ENCODE measurements around the gene TUBGCP5. TPM values are rescaled to one million over a fixed set of nuclear protein-coding genes. Genes with fewer than 3 reads are reported as not detected.

Gene TUBGCP5
- polyA plus RNA-seq, 4 donors: 18.3 to 28.5 (median 25.5) TPM

- no peak for DNase-seq (ENCODE audit: low read depth in 4 of 4, low spot score in 3 of 4)
Measured at GRCh38 chr15:22956257-22956977, 83.0 kb downstream of the TUBGCP5 start.

GRCh38 chr15:22955544-22956119, 83.7 kb downstream of the TUBGCP5 start:
- no peak for DNase-seq (ENCODE audit: low read depth in 4 of 4, low spot score in 3 of 4)

- no peak for DNase-seq (ENCODE audit: low read depth in 4 of 4, low spot score in 3 of 4)
Measured at GRCh38 chr15:22954798-22955543, 84.4 kb downstream of the TUBGCP5 start.

- no peak for DNase-seq (ENCODE audit: low read depth in 4 of 4, low spot score in 3 of 4)
Measured at GRCh38 chr15:22954326-22954725, 85.0 kb downstream of the TUBGCP5 start.

GRCh38 chr15:22952796-22953579, 86.4 kb downstream of the TUBGCP5 start:
- no peak for DNase-seq (ENCODE audit: low read depth in 4 of 4, low spot score in 3 of 4)

GRCh38 chr15:22951381-22952280, 87.7 kb downstream of the TUBGCP5 start:
- no peak for DNase-seq (ENCODE audit: low read depth in 4 of 4, low spot score in 3 of 4)

GRCh38 chr15:22951031-22951380, 88.4 kb downstream of the TUBGCP5 start:
- no peak for DNase-seq (ENCODE audit: low read depth in 4 of 4, low spot score in 3 of 4)

- no peak for DNase-seq (ENCODE audit: low read depth in 4 of 4, low spot score in 3 of 4)
Measured at GRCh38 chr15:22950256-22950990, 88.9 kb downstream of the TUBGCP5 start.

Other genes with a start within 250 kb of the TUBGCP5 start
- gene NIPA2, start 200.9 kb downstream of the TUBGCP5 start, polyA plus RNA-seq (ENCODE audit: insufficient read length in 4 of 4): 10 to 100 TPM; 60.2 to 70.1 (median 64.8) TPM
- 10 to 100 TPM; 92.0 to 96.9 (median 92.8) TPM for gene CYFIP1, start 59.2 kb downstream of the TUBGCP5 start, polyA plus RNA-seq (ENCODE audit: insufficient read length in 4 of 4)
- gene GOLGA6L1, start 97.3 kb upstream of the TUBGCP5 start, polyA plus RNA-seq (ENCODE audit: insufficient read length in 4 of 4): not detected